ENCODE data around the gene ATAD5. TPM values are rescaled to one million over a fixed set of nuclear protein-coding genes. Genes with fewer than 3 reads are reported as not detected.
A peak's percentile ranks its signal among the peaks of the same experiment; 100 is the strongest.
"Not testable (repeated sequence)": the region's sequence is repeated elsewhere in the genome, so short reads cannot be mapped to it uniquely, and the experiment has no call there.

Gene ATAD5
- total RNA-seq, 1 donor from 2014 or later, result 0.36 TPM

GRCh38 chr17:30819971-30820705 lies 11.6 kb upstream of the ATAD5 start:
- peaks cover 39% of the 10 kb centered on the region for H3K4me1 ChIP-seq
- H3K9me3 ChIP-seq (replicated peaks), result no peaks in the 10 kb centered on the region
- H3K4me3 ChIP-seq, result no peak overlapping the region
- no peak for TF ChIP-seq CTCF (IDR thresholded peaks at IDR 0.05; ENCODE audit: borderline replicate concordance)
- H3K27me3 ChIP-seq (ENCODE audit: low read depth), result no peaks in the 10 kb centered on the region
- DNase-seq, result no peak
- H3K36me3 ChIP-seq, result no peaks in the 10 kb centered on the region
- H3K27ac ChIP-seq (replicated peaks), result peak overlapping the region; percentile 2
- intact Hi-C loops (cut with micrococcal nuclease), result no loop called here

- Histone ChIP-seq H3K27ac (replicated peaks) (no peak overlapping the region), H3K4me1 (peaks cover 42% of the 10 kb centered on the region), H3K36me3 (no peaks in the 10 kb centered on the region), H3K9me3 (replicated peaks) (no peaks in the 10 kb centered on the region), H3K27me3 (ENCODE audit: low read depth) (no peaks in the 10 kb centered on the region), H3K4me3 (peak overlapping the region; percentile 87)
- no peak for DNase-seq
- no peak for TF ChIP-seq CTCF (IDR thresholded peaks at IDR 0.05; ENCODE audit: borderline replicate concordance)
- intact Hi-C loops (cut with micrococcal nuclease), result no loop called here
Observed at GRCh38 chr17:30821871-30822723, 9.7 kb upstream of the ATAD5 start.

- DNase-seq; H3K27ac ChIP-seq (replicated peaks); H3K27me3 ChIP-seq (ENCODE audit: low read depth); H3K36me3 ChIP-seq; H3K9me3 ChIP-seq (replicated peaks); intact Hi-C loops (cut with micrococcal nuclease): not testable (repeated sequence)
- peaks cover 42% of the 10 kb centered on the region for H3K4me1 ChIP-seq
- H3K4me3 ChIP-seq, result peak overlapping the region; percentile 87
Observed at GRCh38 chr17:30822919-30823318, 8.8 kb upstream of the ATAD5 start.

- no peak for TF ChIP-seq CTCF (IDR thresholded peaks at IDR 0.05; ENCODE audit: borderline replicate concordance)
- DNase-seq, result no peak
- no peaks in the 10 kb centered on the region for H3K36me3 ChIP-seq
- H3K4me3 ChIP-seq, result peak overlapping the region; percentile 87
- intact Hi-C loops (cut with micrococcal nuclease), result no loop called here
- H3K27ac ChIP-seq (replicated peaks), result peak overlapping the region; percentile 88
- no peaks in the 10 kb centered on the region for H3K27me3 ChIP-seq (ENCODE audit: low read depth)
- peaks cover 42% of the 10 kb centered on the region for H3K4me1 ChIP-seq
- no peaks in the 10 kb centered on the region for H3K9me3 ChIP-seq (replicated peaks)
Observed at GRCh38 chr17:30823421-30823820, 8.3 kb upstream of the ATAD5 start.

- Histone ChIP-seq H3K9me3 (replicated peaks) (no peaks in the 10 kb centered on the region), H3K36me3 (no peaks in the 10 kb centered on the region), H3K4me1 (peaks cover 42% of the 10 kb centered on the region), H3K4me3 (peak overlapping the region; percentile 87), H3K27me3 (ENCODE audit: low read depth) (no peaks in the 10 kb centered on the region), H3K27ac (replicated peaks) (peak overlapping the region; percentile 88)
- intact Hi-C loops (cut with micrococcal nuclease), result no loop called here
- DNase-seq, result no peak
- no peak for TF ChIP-seq CTCF (IDR thresholded peaks at IDR 0.05; ENCODE audit: borderline replicate concordance)
Observed at GRCh38 chr17:30824002-30824355, 7.8 kb upstream of the ATAD5 start.

All from left ventricle myocardium inferior (tissue), 1 donor.